Measurements from ENCODE around the gene EOLA1.
"Not testable (repeated sequence)": the region's sequence is repeated elsewhere in the genome, so short reads cannot be mapped to it uniquely, and the experiment has no call there.

EOLA1 gene

DNA sequence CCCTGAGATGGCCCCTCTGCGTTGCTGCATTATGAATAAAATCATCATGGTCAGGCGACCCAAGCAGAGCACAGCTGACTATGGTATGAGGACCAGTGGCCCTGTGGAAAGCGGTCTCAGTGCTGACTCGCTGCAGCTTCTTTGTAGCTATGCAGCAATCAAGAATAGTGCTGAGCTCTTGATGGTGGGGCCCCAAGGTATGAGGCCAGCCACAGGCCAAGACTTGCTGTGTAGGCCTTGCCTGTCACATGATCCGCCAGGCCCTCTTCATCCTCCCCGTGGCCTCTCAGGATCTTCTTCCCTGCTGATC, 11.1 kb downstream of the EOLA1 start:
- DNase-seq; H3K36me3 ChIP-seq; H3K9me3 ChIP-seq (ENCODE audit: severe bottlenecking); H3K27me3 ChIP-seq (ENCODE audit: insufficient read depth, low read depth, severe bottlenecking); H3K4me3 ChIP-seq (ENCODE audit: low read depth, low read length); H3K27ac ChIP-seq: not testable (repeated sequence)

DNA sequence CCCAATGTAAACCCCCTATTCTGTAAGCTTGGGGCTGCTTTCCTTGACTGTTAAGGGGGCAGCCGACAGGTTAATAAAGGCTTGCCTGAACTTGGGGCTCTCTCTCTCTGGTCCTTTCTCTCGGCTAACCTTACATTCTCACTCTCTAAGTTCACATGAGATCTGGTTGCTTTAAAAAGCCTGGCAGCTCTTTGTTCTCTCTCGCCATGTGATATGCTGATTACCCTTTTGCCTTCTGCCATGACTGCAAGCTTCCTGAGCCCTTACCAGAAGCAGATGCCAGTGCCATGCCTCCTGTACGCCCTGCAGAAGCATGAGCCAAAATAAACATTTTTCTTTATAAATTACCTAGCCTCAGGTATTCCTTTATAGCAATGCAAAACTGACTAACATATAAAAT, 14.4 kb downstream of the EOLA1 start:
- not testable (repeated sequence) for H3K36me3 ChIP-seq; H3K27me3 ChIP-seq (ENCODE audit: insufficient read depth, low read depth, severe bottlenecking); H3K9me3 ChIP-seq (ENCODE audit: severe bottlenecking); H3K27ac ChIP-seq; DNase-seq; H3K4me3 ChIP-seq (ENCODE audit: low read depth, low read length)

DNA sequence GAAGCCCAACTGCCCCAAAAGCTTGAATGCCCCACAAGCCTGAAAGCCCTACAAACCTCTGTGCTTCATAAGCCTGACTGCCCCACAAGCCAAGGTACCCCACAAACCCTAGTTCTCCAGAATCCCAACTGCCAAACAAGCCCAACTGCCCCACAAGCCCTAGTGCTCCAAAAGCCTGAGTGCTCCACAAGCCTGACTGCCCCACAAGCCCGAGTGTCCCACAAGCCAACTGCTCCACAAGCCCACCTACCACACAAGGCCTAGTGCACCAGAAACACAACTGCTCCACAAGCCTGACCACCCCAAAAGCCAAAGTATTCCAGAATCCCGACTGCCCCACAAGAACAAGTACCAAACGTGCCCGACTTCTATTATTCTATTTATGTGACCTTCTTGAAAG, 22.5 kb downstream of the EOLA1 start:
- TF ChIP-seq, protein P1, sequence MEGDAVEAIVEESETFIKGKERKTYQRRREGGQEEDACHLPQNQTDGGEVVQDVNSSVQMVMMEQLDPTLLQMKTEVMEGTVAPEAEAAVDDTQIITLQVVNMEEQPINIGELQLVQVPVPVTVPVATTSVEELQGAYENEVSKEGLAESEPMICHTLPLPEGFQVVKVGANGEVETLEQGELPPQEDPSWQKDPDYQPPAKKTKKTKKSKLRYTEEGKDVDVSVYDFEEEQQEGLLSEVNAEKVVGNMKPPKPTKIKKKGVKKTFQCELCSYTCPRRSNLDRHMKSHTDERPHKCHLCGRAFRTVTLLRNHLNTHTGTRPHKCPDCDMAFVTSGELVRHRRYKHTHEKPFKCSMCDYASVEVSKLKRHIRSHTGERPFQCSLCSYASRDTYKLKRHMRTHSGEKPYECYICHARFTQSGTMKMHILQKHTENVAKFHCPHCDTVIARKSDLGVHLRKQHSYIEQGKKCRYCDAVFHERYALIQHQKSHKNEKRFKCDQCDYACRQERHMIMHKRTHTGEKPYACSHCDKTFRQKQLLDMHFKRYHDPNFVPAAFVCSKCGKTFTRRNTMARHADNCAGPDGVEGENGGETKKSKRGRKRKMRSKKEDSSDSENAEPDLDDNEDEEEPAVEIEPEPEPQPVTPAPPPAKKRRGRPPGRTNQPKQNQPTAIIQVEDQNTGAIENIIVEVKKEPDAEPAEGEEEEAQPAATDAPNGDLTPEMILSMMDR (IDR thresholded peaks at IDR 0.05; ENCODE audit: low read depth, low read length): no peak
- no peak for DNase-seq
- Histone ChIP-seq H3K4me3 (ENCODE audit: low read depth, low read length) (no peak overlapping the region), H3K27ac (no peak overlapping the region), H3K9me3 (ENCODE audit: severe bottlenecking) (peaks cover 3% of the 10 kb centered on the region), H3K36me3 (no peaks in the 10 kb centered on the region), H3K27me3 (ENCODE audit: insufficient read depth, low read depth, severe bottlenecking) (peaks cover 24% of the 10 kb centered on the region)

DNA sequence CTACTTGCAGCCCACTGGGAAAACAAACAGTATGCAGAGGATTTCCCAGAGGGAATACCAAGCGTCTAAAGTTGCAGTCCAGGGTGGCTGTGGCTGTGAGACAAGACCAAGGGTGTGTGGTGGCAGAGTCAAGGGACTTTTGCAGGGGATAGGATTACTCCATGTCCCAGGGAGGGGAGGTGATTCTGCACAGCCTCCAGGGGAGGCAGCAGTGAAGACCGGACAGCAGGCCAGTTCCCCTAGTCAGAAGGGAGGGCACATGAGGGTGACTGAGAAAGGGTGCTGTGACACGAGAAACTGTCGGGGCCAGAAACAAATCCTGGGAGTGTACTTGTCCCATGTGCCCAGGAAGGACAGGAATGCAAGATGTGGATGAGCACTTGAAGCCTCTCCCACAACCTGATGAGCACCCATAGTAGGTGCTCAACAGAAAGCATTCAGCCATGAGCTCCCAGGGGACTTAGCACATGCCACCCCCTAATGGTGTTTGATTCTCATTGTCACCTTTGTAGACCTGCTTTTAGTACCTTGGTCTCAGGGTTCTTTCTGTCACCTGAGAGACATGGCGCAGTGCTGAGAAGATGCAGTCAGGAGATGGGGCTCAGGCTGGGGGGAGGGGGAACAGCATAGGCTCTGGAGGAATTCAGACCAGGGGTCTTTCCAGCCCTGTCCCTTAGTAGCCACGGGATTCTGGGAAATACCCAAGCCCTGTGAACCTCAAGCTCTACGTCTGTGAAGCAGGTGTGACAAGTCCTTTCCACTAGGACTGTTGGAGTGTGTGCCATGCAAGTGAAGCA, 27.0 kb downstream of the EOLA1 start:
- Histone ChIP-seq H3K9me3 (ENCODE audit: severe bottlenecking) (peaks cover 3% of the 10 kb centered on the region), H3K4me3 (ENCODE audit: low read depth, low read length) (no peak overlapping the region), H3K27me3 (ENCODE audit: insufficient read depth, low read depth, severe bottlenecking) (peaks cover 48% of the 10 kb centered on the region), H3K36me3 (no peaks in the 10 kb centered on the region), H3K27ac (no peak overlapping the region)
- TF ChIP-seq, protein P1 (IDR thresholded peaks at IDR 0.05; ENCODE audit: low read depth, low read length): no peak
- DNase-seq: no peak

DNA sequence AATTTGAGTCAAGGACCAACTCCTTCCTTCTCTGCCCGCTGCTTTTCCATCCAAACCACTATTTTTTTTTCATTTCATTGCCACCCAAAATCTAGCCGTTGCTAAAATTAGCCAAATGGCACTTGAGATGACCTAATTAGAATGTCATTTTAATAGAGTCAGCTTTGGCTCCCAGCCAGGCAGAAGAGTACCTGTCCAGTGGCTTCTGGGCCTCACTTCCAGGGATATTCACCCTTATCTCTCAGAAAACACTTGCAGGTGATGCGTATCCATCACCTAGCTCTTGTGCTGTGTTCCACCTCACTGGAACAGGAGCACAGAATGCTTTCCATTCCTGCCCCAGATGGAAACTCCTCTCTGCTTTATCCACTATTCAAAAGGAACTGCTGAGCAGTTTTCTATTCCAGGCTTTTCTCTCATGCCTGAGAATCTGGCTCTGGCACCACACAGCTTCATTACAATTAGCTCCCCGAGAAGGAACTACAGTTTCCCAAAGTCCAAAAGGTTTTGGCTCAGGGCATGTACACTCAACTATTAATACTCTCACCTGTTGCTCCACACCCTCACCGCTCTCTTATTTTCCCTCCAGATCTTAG, 28.0 kb downstream of the EOLA1 start:
- TF ChIP-seq, protein P1 (IDR thresholded peaks at IDR 0.05; ENCODE audit: low read depth, low read length): no peak
- no peaks in the 10 kb centered on the region for H3K36me3 ChIP-seq
- H3K9me3 ChIP-seq (ENCODE audit: severe bottlenecking): peaks cover 2% of the 10 kb centered on the region
- no peak overlapping the region for H3K27ac ChIP-seq
- H3K27me3 ChIP-seq (ENCODE audit: insufficient read depth, low read depth, severe bottlenecking): peaks cover 44% of the 10 kb centered on the region
- DNase-seq: no peak
- no peak overlapping the region for H3K4me3 ChIP-seq (ENCODE audit: low read depth, low read length)

DNA sequence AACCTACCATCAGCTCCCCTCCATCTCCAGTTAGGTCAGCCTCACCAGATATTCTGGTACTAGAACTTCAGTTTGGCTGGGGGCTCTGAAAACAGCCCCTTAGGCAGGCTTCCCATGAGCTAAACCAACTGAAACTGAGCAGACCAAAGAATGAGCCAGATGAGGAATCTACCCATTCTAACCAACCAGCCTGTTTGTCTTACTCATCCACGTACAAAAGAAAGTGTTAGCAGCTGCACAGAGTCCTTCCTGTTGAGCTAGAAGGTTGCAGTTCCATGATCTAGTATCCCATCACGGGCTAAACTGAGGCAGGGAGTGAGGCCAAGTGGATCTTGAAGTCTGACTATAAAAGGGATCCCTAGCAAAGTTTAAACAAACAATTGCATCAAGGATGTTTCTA, 29.0 kb downstream of the EOLA1 start:
- no peaks in the 10 kb centered on the region for H3K9me3 ChIP-seq (ENCODE audit: severe bottlenecking)
- no peak overlapping the region for H3K4me3 ChIP-seq (ENCODE audit: low read depth, low read length)
- no peak overlapping the region for H3K27ac ChIP-seq
- DNase-seq: no peak
- H3K27me3 ChIP-seq (ENCODE audit: insufficient read depth, low read depth, severe bottlenecking): peaks cover 43% of the 10 kb centered on the region
- TF ChIP-seq, protein P1 (IDR thresholded peaks at IDR 0.05; ENCODE audit: low read depth, low read length): no peak
- H3K36me3 ChIP-seq: no peaks in the 10 kb centered on the region

DNA sequence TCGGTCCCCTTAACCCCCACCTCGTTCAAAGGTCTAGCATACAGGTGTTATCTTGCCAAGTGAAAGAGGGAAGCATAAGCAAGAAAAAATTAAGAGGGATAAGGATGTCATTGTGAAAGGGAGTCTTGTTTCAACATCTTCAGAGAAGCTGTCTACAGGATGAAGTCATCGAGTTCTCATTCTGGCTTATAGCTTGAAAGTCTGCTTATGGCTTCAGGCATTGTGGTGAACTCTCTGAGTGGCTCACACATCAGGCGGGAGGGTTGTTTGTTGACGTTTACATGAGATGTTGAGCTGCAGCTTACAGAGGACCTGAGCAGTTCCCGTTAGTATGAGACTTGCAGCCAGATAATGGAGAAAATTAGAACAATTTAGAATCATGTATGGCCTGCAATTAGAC, 29.9 kb downstream of the EOLA1 start:
- no peak for DNase-seq

More for the DNA sequence above, 29.9 kb downstream of the EOLA1 start:
- TF ChIP-seq, protein P1 (IDR thresholded peaks at IDR 0.05; ENCODE audit: low read depth, low read length): no peak
- Histone ChIP-seq H3K36me3 (no peaks in the 10 kb centered on the region), H3K27ac (no peak overlapping the region), H3K4me3 (ENCODE audit: low read depth, low read length) (no peak overlapping the region), H3K27me3 (ENCODE audit: insufficient read depth, low read depth, severe bottlenecking) (peaks cover 37% of the 10 kb centered on the region), H3K9me3 (ENCODE audit: severe bottlenecking) (no peaks in the 10 kb centered on the region)
